Sigmoid colon (tissue), 7 donors: ENCODE data around the gene SMIM24. TPM values are rescaled to one million over a fixed set of nuclear protein-coding genes. Genes with fewer than 3 reads are reported as not detected.

ENCODE experiments used
- DNase-seq: peaks from one replicate; pipeline ENCODE4 v3.0.0-alpha.2; 2019
- H3K27ac ChIP-seq, 4 donors: fragments of 200-600 bp; sonication (generic); one replicate each; pipeline ENCODE4 v1.5.1; 2016 to 2019; ENCODE audit warnings: mild to moderate bottlenecking in 1 of 4
- H3K27me3 ChIP-seq, 3 donors: fragments of 200-600 bp; sonication (generic); one replicate each; pipeline ENCODE4 v1.5.1; 2019; ENCODE audit warnings: mild to moderate bottlenecking in 1 of 3
- H3K36me3 ChIP-seq, 4 donors: fragments of 200-600 bp; sonication (generic); one replicate each; pipeline ENCODE4 v1.5.1; 2016 to 2019
- H3K4me1 ChIP-seq, 4 donors: fragments of 200-600 bp; sonication (generic); one replicate each; pipeline ENCODE4 v1.5.1; 2017 to 2019
- H3K4me3 ChIP-seq, 4 donors: fragments of 200-600 bp; sonication (generic); one replicate each; pipeline ENCODE4 v1.5.1; 2017 to 2019; ENCODE audit warnings: mild to moderate bottlenecking in 2 of 4, moderate library complexity in 1 of 4
- H3K9me3 ChIP-seq, 4 donors: fragments of 200-600 bp in 3 of 4; sonication (generic) in 3 of 4; one replicate each; pipeline versions ENCODE4 v1.5.1 to v1.6.1; 2013 to 2019
- CTCF ChIP-seq, 4 experiments: fragments of 450-650 bp in 3 of 4; fragments of 200-600 bp in 1 of 4; IDR thresholded peaks; one replicate each; pipeline ENCODE4 v1.5.1; 2016 to 2019; ENCODE audit warnings: antibody characterized with exemption in 4 of 4, mild to moderate bottlenecking in 3 of 4, moderate library complexity in 2 of 4
- EP300 ChIP-seq, 4 donors: sonication (generic); formaldehyde crosslinking; IDR thresholded peaks; one replicate each; pipeline ENCODE4 v1.6.1; 2017; ENCODE audit warnings: antibody characterized with exemption in 4 of 4
- POLR2A ChIP-seq, 2 donors: fragments of 450-650 bp; IDR thresholded peaks; one replicate each; pipeline ENCODE4 v1.6.1; 2016; ENCODE audit warnings: antibody characterized with exemption in 2 of 2, mild to moderate bottlenecking in 2 of 2, moderate library complexity in 2 of 2
- POLR2AphosphoS5 ChIP-seq, 4 donors: sonication (generic); formaldehyde crosslinking; IDR thresholded peaks; one replicate each; pipeline ENCODE4 v1.6.1; 2017; ENCODE audit warnings: antibody characterized with exemption in 4 of 4
- WGBS, 2 donors: extraction: QIAGEN DNeasy Blood & Tissue Kit; methylation state at CpG; one replicate each; pipeline ENCODE4 v1.1.7; 2013; 5-methylcytosine and 5-hydroxymethylcytosine counted together
- intact Hi-C: fragments of 100-400 bp; cut with DNase I; formaldehyde crosslinking; loops from one replicate; pipeline ENCODE4 v1.15.1; 2023
- polyA plus RNA-seq, 3 donors: library from polyadenylated mRNA; stranded (reverse); fragments of 200-250 nt; gene quantifications; one replicate each; pipeline ENCODE4 v1.2.3, GENCODE V29; 2013
- total RNA-seq, 4 donors: library from RNA; depleted of rRNA; stranded (reverse); fragments of >200 nt; gene quantifications; one replicate each; pipeline ENCODE4 v1.1.0, GENCODE V29; 2016
- donor health status: healthy with polysubstance abuse.
- donor health status: Bipolar disorder and iron deficiency.
- donor health status: healthy.

SMIM24 gene
- total and polyA plus RNA-seq, 7 donors = 15.1 to 72.7 (median 30.3) TPM; not detected in 4

GRCh38 chr19:3497757-3498520, 17.6 kb upstream of the SMIM24 start:
- no peaks in the 10 kb centered on the region for H3K9me3 ChIP-seq
- intact Hi-C loops = no loop called here
- H3K36me3 ChIP-seq = peaks cover 15 to 43% (median 24%) of the 10 kb centered on the region in 4 donors
- 97 to 98% methylated on average over 5 of the region's 5 CpGs for WGBS, 2 donors
- no peaks in the 10 kb centered on the region for H3K27me3 ChIP-seq
- no peak for DNase-seq
- H3K4me3 ChIP-seq = no peak overlapping the region
- H3K27ac ChIP-seq = no peak overlapping the region
- TF ChIP-seq CTCF (IDR thresholded peaks at IDR 0.05) (no peak), POLR2A (IDR thresholded peaks at IDR 0.05) (no peak), POLR2AphosphoS5 (IDR thresholded peaks at IDR 0.05) (no peak), EP300 (IDR thresholded peaks at IDR 0.05) (no peak)
- peaks cover 0 to 18% (median 11%) of the 10 kb centered on the region in 4 donors for H3K4me1 ChIP-seq

- Histone ChIP-seq H3K36me3 (peaks cover 15 to 56% (median 31%) of the 10 kb centered on the region in 4 donors), H3K4me3 (no peak overlapping the region), H3K27me3 (no peaks in the 10 kb centered on the region), H3K9me3 (no peaks in the 10 kb centered on the region), H3K27ac (no peak overlapping the region), H3K4me1 (peaks cover 0 to 18% (median 11%) of the 10 kb centered on the region in 4 donors)
- TF ChIP-seq EP300 (IDR thresholded peaks at IDR 0.05) (no peak), POLR2AphosphoS5 (IDR thresholded peaks at IDR 0.05) (no peak), POLR2A (IDR thresholded peaks at IDR 0.05) (no peak), CTCF (IDR thresholded peaks at IDR 0.05) (no peak)
- no peak for DNase-seq
- intact Hi-C loops = no loop called here
- 96% methylated on average over 32 of the region's 32 CpGs for WGBS, 2 donors
Observed at GRCh38 chr19:3496392-3497273, 16.3 kb upstream of the SMIM24 start.

GRCh38 chr19:3494559-3494958, 14.2 kb upstream of the SMIM24 start:
- intact Hi-C loops = no loop called here
- DNase-seq = no peak
- H3K27me3 ChIP-seq = no peaks in the 10 kb centered on the region
- peaks cover 15 to 69% (median 36%) of the 10 kb centered on the region in 4 donors for H3K36me3 ChIP-seq
- no peaks in the 10 kb centered on the region for H3K9me3 ChIP-seq
- WGBS, 2 donors = 89 to 90% methylated on average over 18 of the region's 18 CpGs
- H3K4me1 ChIP-seq = peaks cover 0 to 13% (median 5%) of the 10 kb centered on the region in 4 donors
- no peak overlapping the region for H3K27ac ChIP-seq
- TF ChIP-seq CTCF (IDR thresholded peaks at IDR 0.05) (no peak), POLR2AphosphoS5 (IDR thresholded peaks at IDR 0.05) (no peak), EP300 (IDR thresholded peaks at IDR 0.05) (no peak), POLR2A (IDR thresholded peaks at IDR 0.05) (no peak)
- no peak overlapping the region for H3K4me3 ChIP-seq

GRCh38 chr19:3494051-3494450, 13.7 kb upstream of the SMIM24 start:
- no peaks in the 10 kb centered on the region for H3K27me3 ChIP-seq
- H3K4me1 ChIP-seq = peaks cover 0 to 7% (median under 1%) of the 10 kb centered on the region in 4 donors
- 86 to 88% methylated on average over 15 of the region's 15 CpGs for WGBS, 2 donors
- no peak for DNase-seq
- TF ChIP-seq EP300 (IDR thresholded peaks at IDR 0.05) (no peak), POLR2A (IDR thresholded peaks at IDR 0.05) (no peak), CTCF (IDR thresholded peaks at IDR 0.05) (no peak), POLR2AphosphoS5 (IDR thresholded peaks at IDR 0.05) (no peak)
- H3K36me3 ChIP-seq = peaks cover 15 to 69% (median 36%) of the 10 kb centered on the region in 4 donors
- H3K4me3 ChIP-seq = no peak overlapping the region
- no peak overlapping the region for H3K27ac ChIP-seq
- intact Hi-C loops = no loop called here
- H3K9me3 ChIP-seq = no peaks in the 10 kb centered on the region
